ENCODE results near the gene SLC39A1. TPM values are rescaled to one million over a fixed set of nuclear protein-coding genes. Genes with fewer than 3 reads are reported as not detected.

SLC39A1 gene
- total and polyA plus RNA-seq, 2 of the 8 experiments (the other 6 are each of a cell fraction or from before 2014, with no cell fraction given), result 238 to 337 TPM

DNA sequence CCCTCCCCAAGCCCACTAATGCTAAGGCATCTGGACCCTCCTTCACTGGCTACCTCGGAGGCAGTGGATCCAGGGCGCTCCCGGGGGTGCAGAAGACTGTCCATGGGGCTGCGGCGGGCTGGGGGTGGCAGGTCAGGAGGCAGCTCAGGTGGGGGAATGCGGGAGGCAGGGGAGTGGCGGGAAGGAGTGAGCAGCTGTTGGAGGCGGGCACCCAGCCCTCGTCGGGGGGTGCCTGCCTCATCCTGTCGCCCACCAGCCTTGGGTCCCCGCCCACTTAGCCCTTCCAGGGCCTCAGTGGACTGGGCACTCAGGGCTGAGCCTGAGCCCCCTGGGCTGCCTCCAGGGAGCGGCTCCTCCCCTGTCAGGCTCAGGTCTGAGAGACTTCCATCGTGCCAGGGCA is 29.9 kb downstream of the SLC39A1 start (continued):
- TF ChIP-seq, protein P1, sequence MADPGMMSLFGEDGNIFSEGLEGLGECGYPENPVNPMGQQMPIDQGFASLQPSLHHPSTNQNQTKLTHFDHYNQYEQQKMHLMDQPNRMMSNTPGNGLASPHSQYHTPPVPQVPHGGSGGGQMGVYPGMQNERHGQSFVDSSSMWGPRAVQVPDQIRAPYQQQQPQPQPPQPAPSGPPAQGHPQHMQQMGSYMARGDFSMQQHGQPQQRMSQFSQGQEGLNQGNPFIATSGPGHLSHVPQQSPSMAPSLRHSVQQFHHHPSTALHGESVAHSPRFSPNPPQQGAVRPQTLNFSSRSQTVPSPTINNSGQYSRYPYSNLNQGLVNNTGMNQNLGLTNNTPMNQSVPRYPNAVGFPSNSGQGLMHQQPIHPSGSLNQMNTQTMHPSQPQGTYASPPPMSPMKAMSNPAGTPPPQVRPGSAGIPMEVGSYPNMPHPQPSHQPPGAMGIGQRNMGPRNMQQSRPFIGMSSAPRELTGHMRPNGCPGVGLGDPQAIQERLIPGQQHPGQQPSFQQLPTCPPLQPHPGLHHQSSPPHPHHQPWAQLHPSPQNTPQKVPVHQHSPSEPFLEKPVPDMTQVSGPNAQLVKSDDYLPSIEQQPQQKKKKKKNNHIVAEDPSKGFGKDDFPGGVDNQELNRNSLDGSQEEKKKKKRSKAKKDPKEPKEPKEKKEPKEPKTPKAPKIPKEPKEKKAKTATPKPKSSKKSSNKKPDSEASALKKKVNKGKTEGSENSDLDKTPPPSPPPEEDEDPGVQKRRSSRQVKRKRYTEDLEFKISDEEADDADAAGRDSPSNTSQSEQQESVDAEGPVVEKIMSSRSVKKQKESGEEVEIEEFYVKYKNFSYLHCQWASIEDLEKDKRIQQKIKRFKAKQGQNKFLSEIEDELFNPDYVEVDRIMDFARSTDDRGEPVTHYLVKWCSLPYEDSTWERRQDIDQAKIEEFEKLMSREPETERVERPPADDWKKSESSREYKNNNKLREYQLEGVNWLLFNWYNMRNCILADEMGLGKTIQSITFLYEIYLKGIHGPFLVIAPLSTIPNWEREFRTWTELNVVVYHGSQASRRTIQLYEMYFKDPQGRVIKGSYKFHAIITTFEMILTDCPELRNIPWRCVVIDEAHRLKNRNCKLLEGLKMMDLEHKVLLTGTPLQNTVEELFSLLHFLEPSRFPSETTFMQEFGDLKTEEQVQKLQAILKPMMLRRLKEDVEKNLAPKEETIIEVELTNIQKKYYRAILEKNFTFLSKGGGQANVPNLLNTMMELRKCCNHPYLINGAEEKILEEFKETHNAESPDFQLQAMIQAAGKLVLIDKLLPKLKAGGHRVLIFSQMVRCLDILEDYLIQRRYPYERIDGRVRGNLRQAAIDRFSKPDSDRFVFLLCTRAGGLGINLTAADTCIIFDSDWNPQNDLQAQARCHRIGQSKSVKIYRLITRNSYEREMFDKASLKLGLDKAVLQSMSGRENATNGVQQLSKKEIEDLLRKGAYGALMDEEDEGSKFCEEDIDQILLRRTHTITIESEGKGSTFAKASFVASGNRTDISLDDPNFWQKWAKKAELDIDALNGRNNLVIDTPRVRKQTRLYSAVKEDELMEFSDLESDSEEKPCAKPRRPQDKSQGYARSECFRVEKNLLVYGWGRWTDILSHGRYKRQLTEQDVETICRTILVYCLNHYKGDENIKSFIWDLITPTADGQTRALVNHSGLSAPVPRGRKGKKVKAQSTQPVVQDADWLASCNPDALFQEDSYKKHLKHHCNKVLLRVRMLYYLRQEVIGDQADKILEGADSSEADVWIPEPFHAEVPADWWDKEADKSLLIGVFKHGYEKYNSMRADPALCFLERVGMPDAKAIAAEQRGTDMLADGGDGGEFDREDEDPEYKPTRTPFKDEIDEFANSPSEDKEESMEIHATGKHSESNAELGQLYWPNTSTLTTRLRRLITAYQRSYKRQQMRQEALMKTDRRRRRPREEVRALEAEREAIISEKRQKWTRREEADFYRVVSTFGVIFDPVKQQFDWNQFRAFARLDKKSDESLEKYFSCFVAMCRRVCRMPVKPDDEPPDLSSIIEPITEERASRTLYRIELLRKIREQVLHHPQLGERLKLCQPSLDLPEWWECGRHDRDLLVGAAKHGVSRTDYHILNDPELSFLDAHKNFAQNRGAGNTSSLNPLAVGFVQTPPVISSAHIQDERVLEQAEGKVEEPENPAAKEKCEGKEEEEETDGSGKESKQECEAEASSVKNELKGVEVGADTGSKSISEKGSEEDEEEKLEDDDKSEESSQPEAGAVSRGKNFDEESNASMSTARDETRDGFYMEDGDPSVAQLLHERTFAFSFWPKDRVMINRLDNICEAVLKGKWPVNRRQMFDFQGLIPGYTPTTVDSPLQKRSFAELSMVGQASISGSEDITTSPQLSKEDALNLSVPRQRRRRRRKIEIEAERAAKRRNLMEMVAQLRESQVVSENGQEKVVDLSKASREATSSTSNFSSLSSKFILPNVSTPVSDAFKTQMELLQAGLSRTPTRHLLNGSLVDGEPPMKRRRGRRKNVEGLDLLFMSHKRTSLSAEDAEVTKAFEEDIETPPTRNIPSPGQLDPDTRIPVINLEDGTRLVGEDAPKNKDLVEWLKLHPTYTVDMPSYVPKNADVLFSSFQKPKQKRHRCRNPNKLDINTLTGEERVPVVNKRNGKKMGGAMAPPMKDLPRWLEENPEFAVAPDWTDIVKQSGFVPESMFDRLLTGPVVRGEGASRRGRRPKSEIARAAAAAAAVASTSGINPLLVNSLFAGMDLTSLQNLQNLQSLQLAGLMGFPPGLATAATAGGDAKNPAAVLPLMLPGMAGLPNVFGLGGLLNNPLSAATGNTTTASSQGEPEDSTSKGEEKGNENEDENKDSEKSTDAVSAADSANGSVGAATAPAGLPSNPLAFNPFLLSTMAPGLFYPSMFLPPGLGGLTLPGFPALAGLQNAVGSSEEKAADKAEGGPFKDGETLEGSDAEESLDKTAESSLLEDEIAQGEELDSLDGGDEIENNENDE (IDR thresholded peaks at IDR 0.05; ENCODE audit: insufficient replicate concordance, low read length), result no peak
- TF ChIP-seq PHF8 (conservative IDR thresholded peaks at IDR 0.05; ENCODE audit: low read depth, low read length), result no peak
- no peak for TF ChIP-seq E2F6 (IDR thresholded peaks at IDR 0.05)
